Kidney (tissue), 14 donors: ENCODE data around the gene ANKRD35. TPM values are rescaled to one million over a fixed set of nuclear protein-coding genes. Genes with fewer than 3 reads are reported as not detected.
A peak's percentile ranks its signal among the peaks of the same experiment; 100 is the strongest.

Experiments
- DNase-seq, 5 donors: peaks; one replicate each; pipeline ENCODE4 v3.0.0-alpha.2; 2013 to 2020
- FAIRE-seq: peaks from 2 replicates; lab custom pipeline; 2012; peaks lifted over from hg19 to GRCh38; lab: Jason Lieb, UNC
- H3K27ac ChIP-seq, 2 donors: one replicate each; pipeline ENCODE4 v1.7.0; 2013; ENCODE audit warnings: low read depth in 2 of 2, low read length in 2 of 2, inconsistent platforms in 1 of 2
- H3K27me3 ChIP-seq: one replicate; pipeline ENCODE4 v1.7.1; 2013; ENCODE audit warnings: low read length, inconsistent platforms; ENCODE audit not compliant: control insufficient read depth, insufficient read depth
- H3K36me3 ChIP-seq, 3 donors: one replicate each; pipeline versions ENCODE4 v1.7.0 to v1.7.1; 2013; ENCODE audit warnings: low read length in 3 of 3, control low read depth in 1 of 3, inconsistent platforms in 1 of 3; ENCODE audit not compliant: insufficient read depth in 3 of 3, control insufficient read depth in 2 of 3
- H3K4me1 ChIP-seq, 3 donors: one replicate each; pipeline versions ENCODE4 v1.7.0 to v1.7.1; 2013; ENCODE audit warnings: low read length in 3 of 3, inconsistent platforms in 1 of 3, low read depth in 1 of 3; ENCODE audit not compliant: control insufficient read depth in 2 of 3, insufficient read depth in 2 of 3
- H3K4me3 ChIP-seq, 3 donors: one replicate each; pipeline versions ENCODE4 v1.7.0 to v1.8.1; 2013; ENCODE audit warnings: low read length in 3 of 3, control low read depth in 1 of 3, inconsistent platforms in 1 of 3
- H3K9ac ChIP-seq, 3 donors: one replicate each; pipeline versions ENCODE4 v1.7.0 to v1.7.1; 2013; ENCODE audit warnings: low read length in 3 of 3, control low read depth in 1 of 3, inconsistent platforms in 1 of 3
- H3K9me3 ChIP-seq, 3 donors: one replicate each; pipeline versions ENCODE4 v1.7.0 to v1.7.1; 2013; ENCODE audit warnings: low read length in 3 of 3, control low read depth in 1 of 3, inconsistent platforms in 1 of 3; ENCODE audit not compliant: control insufficient read depth in 2 of 3, insufficient read depth in 1 of 3
- intact Hi-C: fragments of 100-400 bp; cut with DNase I; formaldehyde crosslinking; loops from one replicate; pipeline ENCODE4 v1.11.1; 2022
- polyA plus RNA-seq: library from polyadenylated mRNA; stranded (reverse); fragments of 350-450 nt; fragmentation: Illumina TruSeq; extraction: RNeasy Lipid Tissue Mini Kit (QIAGEN cat#74804); gene quantifications from one replicate; pipeline ENCODE4 v1.2.3, GENCODE V29; 2014; ENCODE audit warnings: low read depth, low replicate concordance; ENCODE audit not compliant: insufficient read depth
- total RNA-seq: library from RNA; stranded (reverse); fragmentation: NEBNext Ultra II Directional; extraction: Animal tissue kit (Norgen Biotek cat#: 25700); gene quantifications from one replicate; pipeline ENCODE4 v1.2.1, GENCODE V29; 2021
- TF ChIP-seq, protein P1 (sequence below): IDR thresholded peaks from 3 replicates; pipeline ENCODE4 v1.5.1; 2012; ENCODE audit warnings: mild to moderate bottlenecking, moderate library complexity, borderline replicate concordance; ENCODE audit not compliant: insufficient read depth; ENCODE audit errors: extremely low read depth
- donor health status: control.
- donor health status: control.
- donor health status: control.
- donor health status: control.
- donor health status: control.
- donor health status: DM: yes; HTN: yes; CAD: no.
- donor health status: Normal renal cell carcinoma (clear cell type).

Gene ANKRD35
- total and polyA plus RNA-seq, 2 donors from 2014 or later: 0.71 to 1.2 TPM

DNA sequence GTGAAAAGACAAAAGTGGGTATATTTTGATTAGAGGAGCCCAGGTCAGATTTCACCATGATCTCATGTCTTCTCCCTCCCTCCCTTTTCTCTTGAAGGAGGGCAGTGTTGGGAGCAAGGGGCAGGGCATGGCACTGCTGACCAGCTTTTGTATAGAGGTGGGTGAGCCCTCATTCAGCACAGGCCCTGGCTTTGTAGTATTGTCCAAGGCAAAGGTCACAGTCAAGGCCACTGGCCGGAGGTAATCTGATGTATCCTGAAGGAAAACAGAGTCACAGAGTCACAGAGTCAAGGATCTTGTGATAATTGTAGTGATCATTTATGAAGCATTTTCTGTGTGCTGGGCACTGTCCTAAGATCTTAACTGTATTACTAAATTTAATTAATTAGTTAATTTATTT, 12.3 kb upstream of the ANKRD35 start:
- Histone ChIP-seq H3K4me1 (no peaks in the 10 kb centered on the region), H3K9ac (no peak overlapping the region), H3K9me3 (no peaks in the 10 kb centered on the region), H3K4me3 (no peak overlapping the region), H3K27ac (no peak overlapping the region), H3K27me3 (no peaks in the 10 kb centered on the region), H3K36me3 (no peaks in the 10 kb centered on the region)
- TF ChIP-seq, protein P1, sequence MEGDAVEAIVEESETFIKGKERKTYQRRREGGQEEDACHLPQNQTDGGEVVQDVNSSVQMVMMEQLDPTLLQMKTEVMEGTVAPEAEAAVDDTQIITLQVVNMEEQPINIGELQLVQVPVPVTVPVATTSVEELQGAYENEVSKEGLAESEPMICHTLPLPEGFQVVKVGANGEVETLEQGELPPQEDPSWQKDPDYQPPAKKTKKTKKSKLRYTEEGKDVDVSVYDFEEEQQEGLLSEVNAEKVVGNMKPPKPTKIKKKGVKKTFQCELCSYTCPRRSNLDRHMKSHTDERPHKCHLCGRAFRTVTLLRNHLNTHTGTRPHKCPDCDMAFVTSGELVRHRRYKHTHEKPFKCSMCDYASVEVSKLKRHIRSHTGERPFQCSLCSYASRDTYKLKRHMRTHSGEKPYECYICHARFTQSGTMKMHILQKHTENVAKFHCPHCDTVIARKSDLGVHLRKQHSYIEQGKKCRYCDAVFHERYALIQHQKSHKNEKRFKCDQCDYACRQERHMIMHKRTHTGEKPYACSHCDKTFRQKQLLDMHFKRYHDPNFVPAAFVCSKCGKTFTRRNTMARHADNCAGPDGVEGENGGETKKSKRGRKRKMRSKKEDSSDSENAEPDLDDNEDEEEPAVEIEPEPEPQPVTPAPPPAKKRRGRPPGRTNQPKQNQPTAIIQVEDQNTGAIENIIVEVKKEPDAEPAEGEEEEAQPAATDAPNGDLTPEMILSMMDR: no peak
- DNase-seq (no peak), FAIRE-seq (no peak)
- intact Hi-C loops: no loop called here

DNA sequence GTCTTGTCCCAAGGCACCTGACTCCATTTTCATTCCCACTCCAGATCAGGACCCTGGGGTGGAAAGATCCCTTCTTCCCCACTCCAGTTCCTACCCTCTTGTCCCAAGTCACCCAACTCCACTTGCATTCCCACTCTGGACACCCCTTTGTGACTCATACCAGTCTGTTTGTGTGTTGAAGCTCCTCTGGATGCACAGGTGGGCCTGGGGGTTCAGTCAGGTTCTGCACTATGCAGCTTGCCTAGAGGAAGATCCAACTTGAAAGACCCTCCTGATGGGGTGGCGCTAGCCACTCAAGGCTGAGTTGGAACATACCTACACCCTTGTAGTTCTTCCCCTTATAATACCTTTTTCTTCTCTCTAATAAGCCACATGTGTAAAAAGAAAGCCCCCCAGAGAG, 9.8 kb upstream of the ANKRD35 start:
- FAIRE-seq: no peak
- Histone ChIP-seq H3K4me1 (peaks cover 0 to 12% (median 6%) of the 10 kb centered on the region in 3 donors), H3K27me3 (no peaks in the 10 kb centered on the region), H3K4me3 (no peak overlapping the region), H3K9ac (no peak overlapping the region), H3K27ac (no peak overlapping the region), H3K9me3 (no peaks in the 10 kb centered on the region), H3K36me3 (no peaks in the 10 kb centered on the region)
- TF ChIP-seq, protein P1: no peak
- intact Hi-C loops: no loop called here
- DNase-seq: no peak

DNA sequence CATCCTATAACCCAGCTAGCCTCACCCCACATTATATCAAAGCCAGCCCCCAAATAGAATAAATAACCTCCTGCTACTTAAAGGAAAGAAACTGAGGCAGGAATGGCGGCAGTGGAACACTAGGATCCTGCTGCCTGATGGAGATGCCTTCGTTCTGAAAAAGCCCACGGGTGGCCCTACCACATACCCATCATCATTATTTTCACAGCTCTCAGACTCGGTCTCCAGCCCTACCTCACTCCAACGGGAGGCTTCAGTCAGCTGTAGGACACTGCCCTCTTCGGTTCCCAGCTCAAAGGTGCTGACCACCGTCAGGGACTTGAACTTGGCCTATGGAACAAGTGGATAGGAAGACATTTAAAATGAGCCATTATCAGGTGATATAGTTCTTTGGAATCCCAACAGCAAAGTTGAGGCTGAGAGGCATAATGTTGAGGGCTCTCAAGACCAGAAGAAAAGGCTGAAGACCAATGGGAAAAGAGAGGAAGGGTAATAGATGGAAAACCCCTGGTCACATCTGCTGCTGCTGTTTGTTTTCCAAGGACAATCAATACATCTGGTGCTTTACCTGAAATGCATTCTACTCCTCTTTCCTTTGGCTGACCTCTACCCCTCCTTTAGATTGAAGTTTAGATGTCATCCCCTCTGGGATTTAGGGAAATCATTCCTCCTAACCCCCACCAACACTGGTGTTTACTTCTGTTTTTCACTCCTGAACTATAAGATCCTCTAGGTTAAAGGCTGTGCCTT, 7.8 kb upstream of the ANKRD35 start:
- Histone ChIP-seq H3K27ac (peak overlapping the region in 1 of 2 donors; percentile 89), H3K9me3 (no peaks in the 10 kb centered on the region)
- no peak for FAIRE-seq

More for the DNA sequence above, 7.8 kb upstream of the ANKRD35 start:
- peaks cover 0 to 12% (median 6%) of the 10 kb centered on the region in 3 donors for H3K4me1 ChIP-seq
- no peaks in the 10 kb centered on the region for H3K36me3 ChIP-seq
- no peak for DNase-seq
- H3K4me3 ChIP-seq: no peak overlapping the region
- no peak overlapping the region for H3K9ac ChIP-seq
- TF ChIP-seq, protein P1: no peak
- intact Hi-C loops: no loop called here
- no peaks in the 10 kb centered on the region for H3K27me3 ChIP-seq
